ENCODE results near the gene CRYBG2. TPM values are rescaled to one million over a fixed set of nuclear protein-coding genes. Genes with fewer than 3 reads are reported as not detected.

CRYBG2 gene
- total RNA-seq, 1 donor from 2014 or later: 3.0 TPM

DNA sequence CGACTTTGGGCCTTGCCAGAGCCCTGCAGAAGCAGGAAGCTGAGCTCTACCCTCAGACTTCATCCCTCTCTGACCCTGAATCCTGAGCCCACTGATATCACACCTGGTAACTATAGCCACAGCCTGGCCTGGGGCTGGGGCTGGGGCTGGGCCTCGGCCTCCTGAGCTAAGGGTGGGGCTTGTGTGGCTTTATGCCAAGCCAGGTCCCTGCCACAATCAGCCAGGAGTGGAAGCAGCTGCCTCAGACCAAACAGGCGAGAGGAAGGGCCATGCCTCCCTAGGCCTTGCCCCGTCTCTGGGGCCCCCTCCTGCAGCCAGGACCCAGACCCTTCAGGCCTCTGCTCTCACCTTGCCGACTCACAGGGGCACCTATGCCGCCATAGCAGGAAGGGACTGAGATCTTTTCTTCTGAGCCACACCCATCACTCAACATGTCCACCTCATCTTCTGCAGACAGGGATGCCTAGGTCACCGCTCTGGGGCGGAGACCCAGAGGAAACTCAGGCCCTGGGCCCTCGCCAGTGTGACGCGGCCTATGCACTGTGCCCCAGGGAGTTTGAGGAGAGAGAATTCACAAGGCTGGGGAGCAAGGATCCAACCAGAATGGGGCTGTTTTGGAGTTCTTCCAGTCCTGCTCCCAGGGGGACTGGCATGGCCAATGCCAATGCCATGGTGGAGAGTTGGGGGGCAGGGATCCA, 53.2 kb downstream of the CRYBG2 start:
- TF ChIP-seq EZH2 (IDR thresholded peaks at IDR 0.05) (no peak), EZH2phosphoT487 (IDR thresholded peaks at IDR 0.05) (no peak), CTCF (IDR thresholded peaks at IDR 0.05) (no peak)
- H3K27ac ChIP-seq: no peak overlapping the region
- H2AFZ ChIP-seq (replicated peaks): no peak overlapping the region
- H3K36me3 ChIP-seq: no peaks in the 10 kb centered on the region
- no peaks in the 10 kb centered on the region for H3K9me3 ChIP-seq (ENCODE audit: low read depth)
- Mint-ChIP-seq H3K4me3 (no peak overlapping the region), H3K27ac (peak overlapping the region; percentile 89), H3K9me3 (no peaks in the 10 kb centered on the region), H3K36me3 (peaks cover 5% of the 10 kb centered on the region), H3K27me3 (ENCODE audit: insufficient read depth, low read depth) (peaks cover 8% of the 10 kb centered on the region), H3K4me1 (peaks cover 12% of the 10 kb centered on the region)
- peaks cover 4% of the 10 kb centered on the region for H3K4me1 ChIP-seq
- no peak overlapping the region for H3K4me3 ChIP-seq
- no peak overlapping the region for H3K4me2 ChIP-seq
- no peaks in the 10 kb centered on the region for H4K20me1 ChIP-seq (ENCODE audit: low read depth)
- no peak for DNase-seq (ENCODE audit: low spot score)
- H3F3A ChIP-seq (ENCODE audit: low read depth): no peaks in the 10 kb centered on the region
- H3K9ac ChIP-seq: peak overlapping the region; percentile 13
- no peaks in the 10 kb centered on the region for H3K27me3 ChIP-seq
- H3K79me2 ChIP-seq (ENCODE audit: low read depth): no peaks in the 10 kb centered on the region

GRCh38 chr1:26297791-26298124, 56.2 kb downstream of the CRYBG2 start:
- DNase-seq (ENCODE audit: low spot score): no peak
- TF ChIP-seq EZH2 (IDR thresholded peaks at IDR 0.05) (no peak), CTCF (IDR thresholded peaks at IDR 0.05) (no peak), EZH2phosphoT487 (IDR thresholded peaks at IDR 0.05) (no peak)
- Histone ChIP-seq H3K79me2 (ENCODE audit: low read depth) (no peaks in the 10 kb centered on the region), H3F3A (ENCODE audit: low read depth) (no peaks in the 10 kb centered on the region), H3K9ac (no peak overlapping the region), H3K27ac (no peak overlapping the region), H3K36me3 (no peaks in the 10 kb centered on the region), H3K4me3 (no peak overlapping the region), H2AFZ (replicated peaks) (no peak overlapping the region), H3K4me1 (no peaks in the 10 kb centered on the region), H3K27me3 (no peaks in the 10 kb centered on the region), H4K20me1 (ENCODE audit: low read depth) (no peaks in the 10 kb centered on the region), H3K4me2 (no peak overlapping the region), H3K9me3 (ENCODE audit: low read depth) (no peaks in the 10 kb centered on the region)
- H3K4me1 Mint-ChIP-seq: peaks cover 4% of the 10 kb centered on the region
- H3K36me3 Mint-ChIP-seq: peaks cover 9% of the 10 kb centered on the region
- H3K27me3 Mint-ChIP-seq (ENCODE audit: insufficient read depth, low read depth): peaks cover 8% of the 10 kb centered on the region
- no peak overlapping the region for H3K4me3 Mint-ChIP-seq
- H3K27ac Mint-ChIP-seq: no peak overlapping the region
- no peaks in the 10 kb centered on the region for H3K9me3 Mint-ChIP-seq

- Mint-ChIP-seq H3K4me1 (peaks cover 4% of the 10 kb centered on the region), H3K27me3 (ENCODE audit: insufficient read depth, low read depth) (peaks cover 8% of the 10 kb centered on the region), H3K9me3 (no peaks in the 10 kb centered on the region), H3K36me3 (peaks cover 9% of the 10 kb centered on the region), H3K4me3 (no peak overlapping the region), H3K27ac (no peak overlapping the region)
- Histone ChIP-seq H3K4me2 (no peak overlapping the region), H3K27me3 (no peaks in the 10 kb centered on the region), H2AFZ (replicated peaks) (no peak overlapping the region), H3K4me3 (no peak overlapping the region), H3K27ac (no peak overlapping the region), H3K9ac (no peak overlapping the region), H3F3A (ENCODE audit: low read depth) (no peaks in the 10 kb centered on the region), H3K9me3 (ENCODE audit: low read depth) (no peaks in the 10 kb centered on the region), H3K4me1 (no peaks in the 10 kb centered on the region), H3K79me2 (ENCODE audit: low read depth) (no peaks in the 10 kb centered on the region), H3K36me3 (no peaks in the 10 kb centered on the region), H4K20me1 (ENCODE audit: low read depth) (no peaks in the 10 kb centered on the region)
- TF ChIP-seq EZH2phosphoT487 (IDR thresholded peaks at IDR 0.05) (no peak), CTCF (IDR thresholded peaks at IDR 0.05) (no peak), EZH2 (IDR thresholded peaks at IDR 0.05) (no peak)
- DNase-seq (ENCODE audit: low spot score): no peak
Observed at GRCh38 chr1:26297057-26297790, 56.7 kb downstream of the CRYBG2 start.

Measured in neural progenitor cell (in vitro differentiated cells).